Common myeloid progenitor, CD34-positive (primary cell): ENCODE results near the gene DIMT1. TPM values are rescaled to one million over a fixed set of nuclear protein-coding genes. Genes with fewer than 3 reads are reported as not detected.

Source experiments
- CTCF ChIA-PET: fragments of 350-600 bp; sonication (Branson Sonifier 250); formaldehyde crosslinking; loops from one replicate; lab custom pipeline; 2021; ENCODE audit warnings: antibody characterized with exemption; lab: Charles Lee
- POLR2A ChIA-PET: fragments of 350-600 bp; sonication (Branson Sonifier 250); formaldehyde crosslinking; loops from one replicate; lab custom pipeline; 2021; ENCODE audit warnings: antibody characterized with exemption; lab: Charles Lee
- DNase-seq, 3 donors: peaks; one replicate each; pipeline versions ENCODE4 v3.0.0 to v3.0.0-alpha.2; 2013
- H3K27ac ChIP-seq, 2 experiments: 1 replicate in 1 of 2; 2 replicates in 1 of 2; pipeline ENCODE4 v1.7.0; 2013; ENCODE audit warnings: inconsistent platforms in 2 of 2, low read length in 2 of 2, mild to moderate bottlenecking in 2 of 2, low read depth in 1 of 2, moderate library complexity in 1 of 2; ENCODE audit not compliant: severe bottlenecking in 2 of 2, insufficient read depth in 1 of 2, poor library complexity in 1 of 2
- H3K27me3 ChIP-seq, 5 experiments: replicated peaks in 2 of 5; 1 replicate in 3 of 5; 2 replicates in 2 of 5; pipeline versions ENCODE4 v1.6.1 to v1.7.0; 2013; ENCODE audit warnings: low read length in 4 of 5, mild to moderate bottlenecking in 2 of 5, moderate library complexity in 2 of 5, inconsistent platforms in 1 of 5; ENCODE audit not compliant: insufficient read depth in 5 of 5, control insufficient read depth in 4 of 5
- H3K36me3 ChIP-seq, 4 experiments: 1 replicate in 2 of 4; 2 replicates in 2 of 4; pipeline versions ENCODE4 v1.6.1 to v1.7.0; 2013; ENCODE audit warnings: low read length in 3 of 4, control low read depth in 1 of 4, mild to moderate bottlenecking in 1 of 4; ENCODE audit not compliant: control insufficient read depth in 4 of 4, insufficient read depth in 4 of 4
- H3K4me1 ChIP-seq, 4 experiments: 1 replicate in 3 of 4; 2 replicates in 1 of 4; pipeline versions ENCODE4 v1.6.1 to v1.7.1; 2013; ENCODE audit warnings: low read length in 3 of 4, mild to moderate bottlenecking in 3 of 4, control low read depth in 1 of 4, inconsistent platforms in 1 of 4, moderate library complexity in 1 of 4; ENCODE audit not compliant: control insufficient read depth in 4 of 4, insufficient read depth in 4 of 4; ENCODE audit errors: control extremely low read depth in 1 of 4
- H3K4me3 ChIP-seq, 7 experiments: 1 replicate in 4 of 7; 2 replicates in 3 of 7; pipeline versions ENCODE4 v1.5.1 to v1.7.0; 2013; ENCODE audit warnings: mild to moderate bottlenecking in 7 of 7, low read length in 6 of 7, moderate library complexity in 6 of 7, inconsistent platforms in 2 of 7, low read depth in 2 of 7, control low read depth in 1 of 7; ENCODE audit not compliant: insufficient read depth in 4 of 7, control insufficient read depth in 1 of 7; ENCODE audit errors: extremely low read depth in 1 of 7
- H3K9me3 ChIP-seq, 5 experiments: 1 replicate in 4 of 5; 2 replicates in 1 of 5; pipeline versions ENCODE4 v1.6.1 to v1.7.1; 2013; ENCODE audit warnings: low read length in 4 of 5, mild to moderate bottlenecking in 2 of 5, inconsistent platforms in 1 of 5, low read depth in 1 of 5, moderate library complexity in 1 of 5; ENCODE audit not compliant: control insufficient read depth in 4 of 5, insufficient read depth in 2 of 5; ENCODE audit errors: control extremely low read depth in 1 of 5
- WGBS: methylation state at CpG from one replicate; pipeline ENCODE4 v1.1.5; 2013; ENCODE audit not compliant: insufficient coverage; 5-methylcytosine and 5-hydroxymethylcytosine counted together
- polyA plus RNA-seq: library from polyadenylated mRNA; unstranded; fragments of 120-200 nt; gene quantifications from one replicate; pipeline ENCODE4 v1.2.1, GENCODE V29; 2013

DIMT1 gene
- 42.5 TPM for polyA plus RNA-seq

- Histone ChIP-seq H3K27ac (peak within 1 kb of the TSS; percentile 90 to 96), H3K4me1 (peaks cover 12 to 23% (median 14%) of the 10 kb centered on the region in 4 experiments), H3K27me3 (no peaks in the 10 kb centered on the region), H3K36me3 (peaks cover 4 to 25% (median 10%) of the 10 kb centered on the region in 4 experiments), H3K4me3 (peak within 1 kb of the TSS; percentile 86 to 97 (median 94)), H3K9me3 (peaks cover 0 to 2% (median 0%) of the 10 kb centered on the region in 5 experiments)
- DNase-seq: peak; percentile 98 to 99 (median 99)
- WGBS: under 1% methylated on average over 60 of the region's 66 CpGs
- ChIA-PET POLR2A (interaction anchor here (1.0 to 2.1 kb wide), 3 partner anchors 9 to 21 kb away, joined by 3 to 6 read pairs (median 5); partner anchors contain the start of gene IPO11), CTCF (interaction anchor here (1.3 to 2.3 kb wide), 5 partner anchors 9 to 48 kb away, joined by 3 to 12 read pairs (median 4); partner anchors contain the start of gene IPO11)
These were observed at the start of gene DIMT1 for GRCh38 chr5:62403411-62404250. Gene DIMT1 (minus strand): TSS chr5:62403905. CDS start chr5:62403772, 133 bp downstream.

- ChIA-PET CTCF (interaction anchor here (0.8 to 3.0 kb wide), 4 partner anchors 9 to 183 kb away, joined by 3 to 8 read pairs (median 4); no protein-coding TSS in a partner anchor), POLR2A (interaction anchor here (0.6 kb wide), 1 partner anchor 219 kb away, joined by 4 read pairs; no protein-coding TSS in a partner anchor)
- Histone ChIP-seq H3K9me3 (no peaks in the 10 kb centered on the region), H3K36me3 (peaks cover 0 to 30% (median 20%) of the 10 kb centered on the region in 4 experiments), H3K4me3 (no peak overlapping the region), H3K27ac (no peak overlapping the region), H3K27me3 (no peaks in the 10 kb centered on the region), H3K4me1 (no peaks in the 10 kb centered on the region)
- DNase-seq: no peak
- whole genome bisulfite sequencing: no CpG with 5 or more reads among the region's 2 CpGs
These were observed 46.6 kb upstream of the DIMT1 start for GRCh38 chr5:62450259-62450658.

- Histone ChIP-seq H3K4me1 (no peaks in the 10 kb centered on the region), H3K9me3 (no peaks in the 10 kb centered on the region), H3K36me3 (peaks cover 0 to 29% (median 18%) of the 10 kb centered on the region in 4 experiments), H3K27ac (no peak overlapping the region), H3K27me3 (no peaks in the 10 kb centered on the region), H3K4me3 (no peak overlapping the region)
- CTCF ChIA-PET: interaction anchor here (3.0 kb wide), 1 partner anchor 12 kb away, joined by 8 read pairs; no protein-coding TSS in a partner anchor
- DNase-seq: no peak
- WGBS: 100% methylated on average over 2 of the region's 5 CpGs
- POLR2A ChIA-PET: no interaction called here
These were observed 44.8 kb upstream of the DIMT1 start for GRCh38 chr5:62448528-62448927.

GRCh38 chr5:62432621-62433064 lies 28.9 kb upstream of the DIMT1 start:
- no peaks in the 10 kb centered on the region for H3K27me3 ChIP-seq
- WGBS: no CpG with 5 or more reads among the region's 5 CpGs
- CTCF ChIA-PET: interaction anchor here (0.9 to 2.1 kb wide), 4 partner anchors 10 to 199 kb away, joined by 3 to 9 read pairs (median 4); partner anchors contain the start of gene DIMT1

GRCh38 chr5:62431735-62432620 lies 28.3 kb upstream of the DIMT1 start:
- ChIA-PET CTCF (interaction anchor here (0.9 to 2.1 kb wide), 5 partner anchors 11 to 200 kb away, joined by 3 to 9 read pairs (median 3); partner anchors contain the start of gene DIMT1), POLR2A (no interaction called here)
- Histone ChIP-seq H3K27ac (peak overlapping the region in 1 of 2 experiments; percentile 52), H3K36me3 (no peaks in the 10 kb centered on the region), H3K4me3 (no peak overlapping the region), H3K27me3 (no peaks in the 10 kb centered on the region), H3K9me3 (no peaks in the 10 kb centered on the region), H3K4me1 (peaks cover 0 to 3% (median 0%) of the 10 kb centered on the region in 4 experiments)
- DNase-seq: peak in 1 of 3 donors; percentile 15
- 98% methylated on average over 6 of the region's 11 CpGs for WGBS

More at GRCh38 chr5:62432621-62433064, 28.9 kb upstream of the DIMT1 start:
- Histone ChIP-seq H3K4me3 (no peak overlapping the region), H3K27ac (peak overlapping the region in 1 of 2 experiments; percentile 52), H3K9me3 (no peaks in the 10 kb centered on the region), H3K4me1 (peaks cover 0 to 3% (median 0%) of the 10 kb centered on the region in 4 experiments), H3K36me3 (no peaks in the 10 kb centered on the region)
- no peak for DNase-seq
- POLR2A ChIA-PET: no interaction called here

GRCh38 chr5:62424763-62425162 lies 21.1 kb upstream of the DIMT1 start:
- DNase-seq: no peak
- H3K4me3 ChIP-seq: no peak overlapping the region
- POLR2A ChIA-PET: no interaction called here
- WGBS: no CpG with 5 or more reads among the region's 1 CpG
- H3K4me1 ChIP-seq: no peaks in the 10 kb centered on the region
- no peaks in the 10 kb centered on the region for H3K36me3 ChIP-seq
- H3K27ac ChIP-seq: no peak overlapping the region
- no peaks in the 10 kb centered on the region for H3K9me3 ChIP-seq
- CTCF ChIA-PET: no interaction called here
- H3K27me3 ChIP-seq: no peaks in the 10 kb centered on the region
